K562 (cell line): ENCODE results near the gene SUPT3H. TPM values are rescaled to one million over a fixed set of nuclear protein-coding genes. Genes with fewer than 3 reads are reported as not detected.

ENCODE experiments used
- ATAC-seq: fragments of 200-7000 bp; cut with Tn5 transposase; 3 replicates; pipeline ENCODE4 v1.9.1; 2020; ENCODE audit warnings: moderate library complexity
- BruUV-seq: library from RNA; stranded (reverse); fragments of 400-500 nt; replicated peaks from 2 replicates; lab custom pipeline; 2021; lab: Mats Ljungman, UMichigan
- CTCF ChIA-PET: fragments of 300-600 bp; formaldehyde crosslinking; extraction: SDS; loops from one replicate; lab custom pipeline; 2021; ENCODE audit warnings: low intra/inter-chr PET ratio; lab: Yijun Ruan, JAX
- POLR2A ChIA-PET: fragments of 300-600, 350-650 bp; sonication (Branson Sonifier 250); formaldehyde crosslinking; extraction: SDS; loops from one replicate; lab custom pipeline; 2021; ENCODE audit warnings: antibody characterized with exemption, inconsistent platforms; lab: Yijun Ruan, JAX
- DNase-seq, 4 experiments: peaks; one replicate each; pipeline versions ENCODE4 v3.0.0 to v3.0.0-alpha.2; 2011 to 2018; ENCODE audit warnings: low spot score in 3 of 4, mixed read lengths in 3 of 4; ENCODE audit errors: extremely low read depth in 1 of 4
- FAIRE-seq: peaks from 2 replicates; lab custom pipeline; 2011; peaks lifted over from hg19 to GRCh38; lab: Jason Lieb, UNC
- H2AFZ ChIP-seq: 2 replicates; pipeline ENCODE4 v1.6.0; 2011; ENCODE audit warnings: low read depth, low read length, control low read depth, inconsistent platforms
- H3K27ac ChIP-seq: fragments of 200-600 bp; 3 replicates; pipeline ENCODE4 v1.8.0; 2011; ENCODE audit warnings: low read depth, mild to moderate bottlenecking, control low read depth, inconsistent platforms, low read length, moderate library complexity, mixed read lengths; ENCODE audit errors: extremely low read depth
- H3K27me3 ChIP-seq, 2 experiments: fragments of 300-600 bp in 1 of 2; 2 replicates in 1 of 2; 3 replicates in 1 of 2; pipeline versions ENCODE4 v1.6.0 to v1.8.0; 2011; ENCODE audit warnings: inconsistent platforms in 2 of 2, low read length in 2 of 2, mild to moderate bottlenecking in 1 of 2, mixed read lengths in 1 of 2, moderate library complexity in 1 of 2; ENCODE audit not compliant: control insufficient read depth in 2 of 2, insufficient read depth in 2 of 2
- H3K36me3 ChIP-seq: fragments of 300-600 bp; 3 replicates; pipeline ENCODE4 v1.8.0; 2011; ENCODE audit warnings: mild to moderate bottlenecking, low read length, inconsistent platforms; ENCODE audit not compliant: control insufficient read depth, insufficient read depth
- H3K4me1 ChIP-seq, 2 experiments: fragments of 200-600 bp in 1 of 2; replicated peaks in 1 of 2; 2 replicates in 1 of 2; 3 replicates in 1 of 2; pipeline versions ENCODE4 v1.5.1 to v1.8.0; 2011; ENCODE audit warnings: inconsistent platforms in 2 of 2, low read length in 2 of 2, mild to moderate bottlenecking in 1 of 2, mixed read lengths in 1 of 2, moderate library complexity in 1 of 2; ENCODE audit not compliant: control insufficient read depth in 2 of 2, insufficient read depth in 2 of 2
- H3K4me2 ChIP-seq: 2 replicates; pipeline ENCODE4 v1.6.1; 2011; ENCODE audit warnings: low read length, control low read depth, inconsistent platforms, mixed read lengths; ENCODE audit not compliant: insufficient read depth
- H3K4me3 ChIP-seq: fragments of 200-600 bp; sonication (generic), shearing (Covaris generic); 2 replicates; pipeline ENCODE4 v1.5.1; 2016; ENCODE audit warnings: control low read depth, inconsistent platforms
- H3K79me2 ChIP-seq: fragments of 200-600 bp; 3 replicates; pipeline ENCODE4 v1.8.0; 2011; ENCODE audit warnings: low read length, inconsistent platforms; ENCODE audit not compliant: control insufficient read depth, insufficient read depth
- H3K9ac ChIP-seq, 2 experiments: 2 replicates each; pipeline versions ENCODE4 v1.6.0 to v1.6.1; 2011; ENCODE audit warnings: low read depth in 2 of 2, low read length in 2 of 2, control low read depth in 1 of 2, inconsistent platforms in 1 of 2, mild to moderate bottlenecking in 1 of 2, mixed read lengths in 1 of 2; ENCODE audit not compliant: insufficient read depth in 1 of 2
- H3K9me1 ChIP-seq: one replicate; pipeline ENCODE4 v1.6.0; 2011; ENCODE audit warnings: inconsistent platforms, mild to moderate bottlenecking, low read length, moderate library complexity; ENCODE audit not compliant: control insufficient read depth, insufficient read depth
- H3K9me3 ChIP-seq: replicated peaks from 2 replicates; pipeline ENCODE4 v1.5.1; 2011; ENCODE audit warnings: low read depth, low read length, inconsistent platforms; ENCODE audit not compliant: control insufficient read depth, insufficient read depth
- H4K20me1 ChIP-seq: replicated peaks from 2 replicates; pipeline ENCODE4 v1.6.1; 2011; ENCODE audit warnings: low read length, inconsistent platforms, mixed read lengths; ENCODE audit not compliant: control insufficient read depth, insufficient read depth
- BCL6 ChIP-seq: fragments of 250-450 bp; sonication (Bioruptor Pico); IDR thresholded peaks from 2 replicates; pipeline ENCODE4 v1.4.0; 2020
- CBX5 ChIP-seq: IDR thresholded peaks from 2 replicates; pipeline ENCODE4 v1.6.1; 2014; ENCODE audit warnings: low read depth, borderline replicate concordance
- CEBPG ChIP-seq, 3 experiments: fragments of 200-800 bp in 1 of 3; sonication (Bioruptor generic) in 1 of 3; sonication (generic) in 1 of 3; formaldehyde crosslinking in 1 of 3; IDR thresholded peaks in 2 of 3; conservative IDR thresholded peaks in 1 of 3; 2 replicates each; pipeline versions ENCODE4 v1.6.1 to v1.8.0; 2016 to 2022; ENCODE audit warnings: missing compliant biosample characterization in 2 of 3, missing genetic modification characterization in 2 of 3, mild to moderate bottlenecking in 1 of 3, missing genetic modification reagents in 1 of 3
- ERF ChIP-seq: fragments of 450-650 bp; formaldehyde crosslinking; IDR thresholded peaks from 2 replicates; pipeline ENCODE4 v1.4.0; 2020; ENCODE audit warnings: mild to moderate bottlenecking, mixed read lengths
- GABPA ChIP-seq: fragments of 200-800 bp; sonication (Bioruptor generic); conservative IDR thresholded peaks from 2 replicates; pipeline ENCODE4 v1.6.1; 2016; ENCODE audit warnings: low read depth, missing genetic modification characterization, missing compliant biosample characterization
- GABPB1 ChIP-seq: sonication (generic); formaldehyde crosslinking; IDR thresholded peaks from 2 replicates; pipeline ENCODE4 v1.8.0; 2022; ENCODE audit warnings: mild to moderate bottlenecking, missing genetic modification reagents
- HMG20B ChIP-seq: fragments of 250-450 bp; sonication (Bioruptor Pico); IDR thresholded peaks from 2 replicates; pipeline ENCODE4 v1.5.0; 2021; ENCODE audit warnings: mild to moderate bottlenecking
- ILK ChIP-seq: fragments of 450-650 bp; IDR thresholded peaks from 2 replicates; pipeline ENCODE4 v1.6.1; 2016; ENCODE audit warnings: missing genetic modification characterization, low read depth, mild to moderate bottlenecking, missing compliant biosample characterization, moderate library complexity, borderline replicate concordance
- JUN ChIP-seq, 2 experiments: sonication (generic) in 1 of 2; formaldehyde crosslinking in 1 of 2; IDR thresholded peaks; 2 replicates each; pipeline versions ENCODE4 v1.6.1 to v1.8.0; 2012 to 2022; ENCODE audit warnings: borderline replicate concordance in 2 of 2, mild to moderate bottlenecking in 2 of 2, improper control_type of control experiment in 1 of 2, low read depth in 1 of 2, low read length in 1 of 2, missing genetic modification reagents in 1 of 2
- RAD21 ChIP-seq, 2 experiments: fragments of 250-450 bp in 1 of 2; fragments of 450-650 bp in 1 of 2; sonication (Bioruptor Pico) in 1 of 2; formaldehyde crosslinking in 1 of 2; IDR thresholded peaks in 1 of 2; conservative IDR thresholded peaks in 1 of 2; 2 replicates each; pipeline versions ENCODE4 v1.4.0 to v1.8.0; 2020 to 2022; ENCODE audit warnings: mild to moderate bottlenecking in 2 of 2, moderate library complexity in 1 of 2
- SPI1 ChIP-seq: IDR thresholded peaks from 2 replicates; pipeline ENCODE4 v1.6.1; 2011; ENCODE audit warnings: low read depth, low read length, control low read depth, borderline replicate concordance
- ZNF239 ChIP-seq: fragments of 250-450 bp; sonication (Bioruptor Pico); IDR thresholded peaks from 2 replicates; pipeline ENCODE4 v1.4.0; 2020; ENCODE audit warnings: mild to moderate bottlenecking
- ZNF507 ChIP-seq: conservative IDR thresholded peaks from 2 replicates; pipeline ENCODE4 v1.6.1; 2017; ENCODE audit warnings: missing genetic modification characterization, missing compliant biosample characterization
- WGBS: fragments of 100-300 bp; shearing (Covaris generic); methylation state at CpG from one replicate; pipeline ENCODE4 v1.1.6; 2016; ENCODE audit warnings: low coverage, mixed read lengths; ENCODE audit not compliant: insufficient coverage; ENCODE audit errors: missing lambda C conversion rate; 5-methylcytosine and 5-hydroxymethylcytosine counted together
- in situ Hi-C: fragments of 300-500 bp; cut with MboI; formaldehyde crosslinking; loops from 4 replicates; pipeline ENCODE4 v1.15.0; 2018; ENCODE audit warnings: inconsistent platforms, mixed read lengths
- intact Hi-C: fragments of 100-400 bp; cut with micrococcal nuclease; formaldehyde crosslinking; loops from 2 replicates; pipeline ENCODE4 v1.14.2; 2022
- polyA plus RNA-seq, 8 experiments: library from polyadenylated mRNA; depleted of rRNA in 4 of 8; stranded (reverse) in 5 of 8; unstranded in 3 of 8; fragments of >200 nt; fragmentation: Nextera tagmentation in 2 of 8; fragmentation: Illumina TruSeq in 1 of 8; extraction: Ambion mirVana in 2 of 8; extraction: Trizol in 1 of 8; gene quantifications; 2 replicates each; pipeline versions ENCODE4 v1.2.1 to v1.2.3, GENCODE V29; 2011 to 2014; ENCODE audit warnings: inconsistent platforms in 1 of 8, missing spikeins in 1 of 8
- total RNA-seq, 7 experiments: library from RNA; depleted of rRNA in 6 of 7; stranded (reverse); fragments of >200 nt in 6 of 7; fragmentation: Illumina TruSeq in 2 of 7; extraction: Trizol in 2 of 7; gene quantifications; 2 replicates each; pipeline versions ENCODE4 v1.2.1 to v1.2.3, GENCODE V29; 2011 to 2021; ENCODE audit warnings: low replicate concordance in 1 of 7
- TF ChIP-seq, protein P1 (sequence below): sonication (generic); formaldehyde crosslinking; IDR thresholded peaks from 2 replicates; pipeline ENCODE4 v1.8.1; 2023; ENCODE audit warnings: mild to moderate bottlenecking, missing genetic modification reagents
- TF ChIP-seq, protein P2 (sequence below): fragments of 250-450 bp; sonication (Bioruptor Pico); IDR thresholded peaks from 2 replicates; pipeline ENCODE4 v1.5.0; 2021
- TF ChIP-seq, protein P3 (sequence below): fragments of 150-350 bp; conservative IDR thresholded peaks from 2 replicates; pipeline ENCODE4 v1.6.1; 2014; ENCODE audit warnings: low read length

SUPT3H gene
- total and polyA plus RNA-seq, 9 of the 15 experiments (the other 6 are each of a cell fraction or from before 2014, with no cell fraction given): 7.2 to 16.3 (median 11.9) TPM

DNA sequence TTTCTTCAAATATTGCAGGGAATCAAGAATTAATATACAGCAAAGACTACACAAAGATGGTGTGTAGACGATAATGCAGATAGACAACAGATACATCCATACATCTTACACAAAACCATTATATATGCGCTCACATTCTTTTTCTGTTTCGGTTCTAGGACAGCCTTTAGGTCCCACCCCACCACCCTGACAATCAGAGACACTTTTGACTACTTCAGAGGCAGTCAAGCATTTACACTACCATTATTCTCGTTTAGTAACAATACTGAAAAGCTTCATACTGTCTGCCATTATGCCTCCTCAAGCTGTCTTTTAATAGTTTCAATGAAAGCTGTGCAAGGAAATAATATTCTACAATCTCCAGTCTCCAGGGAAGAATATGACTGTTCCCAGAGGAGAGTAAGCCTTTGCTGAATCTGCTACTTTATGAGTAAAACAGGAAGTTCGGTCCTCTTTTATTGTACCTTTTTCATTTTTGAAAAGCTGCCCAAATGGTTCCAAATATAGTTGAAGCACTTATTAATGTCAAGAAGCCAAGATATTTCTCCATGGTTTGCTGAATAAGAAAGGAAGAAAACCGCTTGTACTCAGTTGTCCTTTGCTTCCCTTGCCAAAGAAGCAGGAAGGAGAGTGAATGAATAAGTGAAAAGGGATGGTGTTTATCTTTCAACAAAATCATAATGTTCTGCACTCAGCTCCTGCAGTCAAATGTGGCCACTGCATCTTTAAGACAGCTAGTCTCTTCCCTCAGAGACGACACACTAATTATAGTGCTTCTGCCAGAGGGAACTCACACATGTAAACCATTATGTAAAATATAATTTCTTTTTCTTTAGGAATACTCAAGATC lies 521.9 kb downstream of the SUPT3H start:
- Histone ChIP-seq H2AFZ (no peak overlapping the region), H3K4me3 (no peak overlapping the region), H3K79me2 (no peaks in the 10 kb centered on the region), H3K4me2 (no peak overlapping the region), H3K27me3 (no peaks in the 10 kb centered on the region; a peak in 1 of 5 replicates), H3K36me3 (no peaks in the 10 kb centered on the region), H3K9ac (no peak overlapping the region), H4K20me1 (no peaks in the 10 kb centered on the region), H3K9me1 (no peaks in the 10 kb centered on the region), H3K4me1 (0 out of 5 replicates have a peak, but pooled peaks cover 0 to 5% of the 10 kb centered on the region in 2 experiments), H3K27ac (no peak overlapping the region), H3K9me3 (no peaks in the 10 kb centered on the region)
- DNase-seq (no peak), ATAC-seq (no peak), FAIRE-seq (no peak)
- BruUV-seq: no TSS peak
- in situ Hi-C loops: no loop called here
- intact Hi-C loops: no loop called here
- WGBS: 14% methylated on average over 7 of the region's 7 CpGs
- CTCF ChIA-PET: no interaction called here
- POLR2A ChIA-PET: interaction anchor here (0.7 kb wide), 1 partner anchor 128 kb away, joined by 3 read pairs; no protein-coding TSS in a partner anchor
- TF ChIP-seq JUN (IDR thresholded peaks at IDR 0.05; ENCODE audit: borderline replicate concordance, low read depth, low read length): no peak
- no peak for TF ChIP-seq JUN (CRISPR knock-in tag; IDR thresholded peaks at IDR 0.05; ENCODE audit: borderline replicate concordance)
- no peak for TF ChIP-seq GABPB1 (CRISPR knock-in tag)
- TF ChIP-seq CBX5: no peak
- TF ChIP-seq RAD21 (CRISPR knock-in tag; conservative IDR thresholded peaks at IDR 0.05 in 1 of 2, IDR thresholded peaks at IDR 0.05 in 1 of 2): no peak
- TF ChIP-seq, protein P1, sequence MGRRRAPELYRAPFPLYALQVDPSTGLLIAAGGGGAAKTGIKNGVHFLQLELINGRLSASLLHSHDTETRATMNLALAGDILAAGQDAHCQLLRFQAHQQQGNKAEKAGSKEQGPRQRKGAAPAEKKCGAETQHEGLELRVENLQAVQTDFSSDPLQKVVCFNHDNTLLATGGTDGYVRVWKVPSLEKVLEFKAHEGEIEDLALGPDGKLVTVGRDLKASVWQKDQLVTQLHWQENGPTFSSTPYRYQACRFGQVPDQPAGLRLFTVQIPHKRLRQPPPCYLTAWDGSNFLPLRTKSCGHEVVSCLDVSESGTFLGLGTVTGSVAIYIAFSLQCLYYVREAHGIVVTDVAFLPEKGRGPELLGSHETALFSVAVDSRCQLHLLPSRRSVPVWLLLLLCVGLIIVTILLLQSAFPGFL (CRISPR knock-in tag): no peak
- TF ChIP-seq SPI1: no peak
- TF ChIP-seq GABPA: no peak
- TF ChIP-seq, protein P2, sequence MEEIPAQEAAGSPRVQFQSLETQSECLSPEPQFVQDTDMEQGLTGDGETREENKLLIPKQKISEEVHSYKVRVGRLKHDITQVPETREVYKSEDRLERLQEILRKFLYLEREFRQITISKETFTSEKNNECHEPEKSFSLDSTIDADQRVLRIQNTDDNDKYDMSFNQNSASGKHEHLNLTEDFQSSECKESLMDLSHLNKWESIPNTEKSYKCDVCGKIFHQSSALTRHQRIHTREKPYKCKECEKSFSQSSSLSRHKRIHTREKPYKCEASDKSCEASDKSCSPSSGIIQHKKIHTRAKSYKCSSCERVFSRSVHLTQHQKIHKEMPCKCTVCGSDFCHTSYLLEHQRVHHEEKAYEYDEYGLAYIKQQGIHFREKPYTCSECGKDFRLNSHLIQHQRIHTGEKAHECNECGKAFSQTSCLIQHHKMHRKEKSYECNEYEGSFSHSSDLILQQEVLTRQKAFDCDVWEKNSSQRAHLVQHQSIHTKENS (CRISPR knock-in tag): no peak
- no peak for TF ChIP-seq ZNF507
- TF ChIP-seq CEBPG (CRISPR knock-in tag; IDR thresholded peaks at IDR 0.05): no peak
- no peak for TF ChIP-seq CEBPG (tag; conservative IDR thresholded peaks at IDR 0.05 in 1 of 2, IDR thresholded peaks at IDR 0.05 in 1 of 2)
- TF ChIP-seq, protein P3, sequence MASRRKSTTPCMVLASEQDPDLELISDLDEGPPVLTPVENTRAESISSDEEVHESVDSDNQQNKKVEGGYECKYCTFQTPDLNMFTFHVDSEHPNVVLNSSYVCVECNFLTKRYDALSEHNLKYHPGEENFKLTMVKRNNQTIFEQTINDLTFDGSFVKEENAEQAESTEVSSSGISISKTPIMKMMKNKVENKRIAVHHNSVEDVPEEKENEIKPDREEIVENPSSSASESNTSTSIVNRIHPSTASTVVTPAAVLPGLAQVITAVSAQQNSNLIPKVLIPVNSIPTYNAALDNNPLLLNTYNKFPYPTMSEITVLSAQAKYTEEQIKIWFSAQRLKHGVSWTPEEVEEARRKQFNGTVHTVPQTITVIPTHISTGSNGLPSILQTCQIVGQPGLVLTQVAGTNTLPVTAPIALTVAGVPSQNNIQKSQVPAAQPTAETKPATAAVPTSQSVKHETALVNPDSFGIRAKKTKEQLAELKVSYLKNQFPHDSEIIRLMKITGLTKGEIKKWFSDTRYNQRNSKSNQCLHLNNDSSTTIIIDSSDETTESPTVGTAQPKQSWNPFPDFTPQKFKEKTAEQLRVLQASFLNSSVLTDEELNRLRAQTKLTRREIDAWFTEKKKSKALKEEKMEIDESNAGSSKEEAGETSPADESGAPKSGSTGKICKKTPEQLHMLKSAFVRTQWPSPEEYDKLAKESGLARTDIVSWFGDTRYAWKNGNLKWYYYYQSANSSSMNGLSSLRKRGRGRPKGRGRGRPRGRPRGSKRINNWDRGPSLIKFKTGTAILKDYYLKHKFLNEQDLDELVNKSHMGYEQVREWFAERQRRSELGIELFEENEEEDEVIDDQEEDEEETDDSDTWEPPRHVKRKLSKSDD: no peak
- no peak for TF ChIP-seq ERF (CRISPR knock-in tag)
- TF ChIP-seq ZNF239 (CRISPR knock-in tag): no peak
- no peak for TF ChIP-seq HMG20B (CRISPR knock-in tag)
- no peak for TF ChIP-seq BCL6
- no peak for TF ChIP-seq ILK (tag)
